ENCODE measurements around the gene PAPSS2. TPM values are rescaled to one million over a fixed set of nuclear protein-coding genes. Genes with fewer than 3 reads are reported as not detected.

Gene PAPSS2
- total and polyA plus RNA-seq, 2 donors (not counting 1 experiment from before 2014, with no cell fraction given) = 102 to 286 TPM

- DNase-seq (ENCODE audit: low read depth in 2 of 2) = no peak
- no peak overlapping the region for H3K9ac ChIP-seq (ENCODE audit: insufficient read depth, low read length)
- no peaks in the 10 kb centered on the region for H3K27me3 ChIP-seq (ENCODE audit: control insufficient read depth, insufficient read depth, low read length)
- H2AFZ ChIP-seq (ENCODE audit: low read length) = no peak overlapping the region
- no peak overlapping the region for H3K27ac ChIP-seq (ENCODE audit: insufficient read depth, low read length)
- no peak overlapping the region for H3K4me3 ChIP-seq (replicated peaks in 1 of 4; ENCODE audit: control extremely low read depth in 1 of 4, insufficient read depth in 1 of 4, low read depth in 3 of 4, low read length in 4 of 4)
- no peaks in the 10 kb centered on the region for H3K4me1 ChIP-seq (ENCODE audit: control insufficient read depth, extremely low read depth, insufficient read depth, low read length)
- peaks cover 4% of the 10 kb centered on the region for H3K36me3 ChIP-seq (ENCODE audit: control insufficient read depth, insufficient read depth, low read length)
- TF ChIP-seq EZH2 (IDR thresholded peaks at IDR 0.05; ENCODE audit: low read length, missing control alignments) (no peak), CTCF (conservative IDR thresholded peaks at IDR 0.05 in 1 of 2, IDR thresholded peaks at IDR 0.05 in 1 of 2; ENCODE audit: low read depth in 1 of 2, low read length in 2 of 2) (no peak)
- no peaks in the 10 kb centered on the region for H3K9me3 ChIP-seq (ENCODE audit: control insufficient read depth, insufficient read depth, low read depth, low read length)
- H4K20me1 ChIP-seq (ENCODE audit: control insufficient read depth, extremely low read depth, insufficient read depth, low read length) = no peaks in the 10 kb centered on the region
- no peaks in the 10 kb centered on the region for H3K79me2 ChIP-seq (ENCODE audit: control insufficient read depth, insufficient read depth, low read length)
- H3K4me2 ChIP-seq (ENCODE audit: extremely low read depth, insufficient read depth, low read length) = no peak overlapping the region
Observed at GRCh38 chr10:87716348-87716670, 56.6 kb downstream of the PAPSS2 start.

GRCh38 chr10:87720665-87721064 lies 61.0 kb downstream of the PAPSS2 start:
- H3K4me3 ChIP-seq (replicated peaks in 1 of 4; ENCODE audit: control extremely low read depth in 1 of 4, insufficient read depth in 1 of 4, low read depth in 3 of 4, low read length in 4 of 4) = no peak overlapping the region
- no peaks in the 10 kb centered on the region for H3K4me1 ChIP-seq (ENCODE audit: control insufficient read depth, extremely low read depth, insufficient read depth, low read length)
- no peak overlapping the region for H3K9ac ChIP-seq (ENCODE audit: insufficient read depth, low read length)
- no peak overlapping the region for H3K27ac ChIP-seq (ENCODE audit: insufficient read depth, low read length)
- no peak overlapping the region for H3K4me2 ChIP-seq (ENCODE audit: extremely low read depth, insufficient read depth, low read length)
- H3K27me3 ChIP-seq (ENCODE audit: control insufficient read depth, insufficient read depth, low read length) = no peaks in the 10 kb centered on the region
- H3K9me3 ChIP-seq (ENCODE audit: control insufficient read depth, insufficient read depth, low read depth, low read length) = no peaks in the 10 kb centered on the region
- no peaks in the 10 kb centered on the region for H3K79me2 ChIP-seq (ENCODE audit: control insufficient read depth, insufficient read depth, low read length)
- H3K36me3 ChIP-seq (ENCODE audit: control insufficient read depth, insufficient read depth, low read length) = peaks cover 4% of the 10 kb centered on the region
- DNase-seq (ENCODE audit: low read depth in 2 of 2) = no peak
- H4K20me1 ChIP-seq (ENCODE audit: control insufficient read depth, extremely low read depth, insufficient read depth, low read length) = no peaks in the 10 kb centered on the region
- H2AFZ ChIP-seq (ENCODE audit: low read length) = no peak overlapping the region
- no peak for TF ChIP-seq CTCF (conservative IDR thresholded peaks at IDR 0.05 in 1 of 2, IDR thresholded peaks at IDR 0.05 in 1 of 2; ENCODE audit: low read depth in 1 of 2, low read length in 2 of 2)
- no peak for TF ChIP-seq EZH2 (IDR thresholded peaks at IDR 0.05; ENCODE audit: low read length, missing control alignments)

- H3K4me3 ChIP-seq (replicated peaks in 1 of 4; ENCODE audit: control extremely low read depth in 1 of 4, insufficient read depth in 1 of 4, low read depth in 3 of 4, low read length in 4 of 4) = no peak overlapping the region
- no peaks in the 10 kb centered on the region for H3K4me1 ChIP-seq (ENCODE audit: control insufficient read depth, extremely low read depth, insufficient read depth, low read length)
- H3K9me3 ChIP-seq (ENCODE audit: control insufficient read depth, insufficient read depth, low read depth, low read length) = no peaks in the 10 kb centered on the region
- TF ChIP-seq CTCF (conservative IDR thresholded peaks at IDR 0.05 in 1 of 2, IDR thresholded peaks at IDR 0.05 in 1 of 2; ENCODE audit: low read depth in 1 of 2, low read length in 2 of 2) (no peak), EZH2 (IDR thresholded peaks at IDR 0.05; ENCODE audit: low read length, missing control alignments) (no peak)
- no peak overlapping the region for H3K9ac ChIP-seq (ENCODE audit: insufficient read depth, low read length)
- no peak overlapping the region for H2AFZ ChIP-seq (ENCODE audit: low read length)
- H3K4me2 ChIP-seq (ENCODE audit: extremely low read depth, insufficient read depth, low read length) = no peak overlapping the region
- H3K79me2 ChIP-seq (ENCODE audit: control insufficient read depth, insufficient read depth, low read length) = no peaks in the 10 kb centered on the region
- peaks cover 3% of the 10 kb centered on the region for H3K36me3 ChIP-seq (ENCODE audit: control insufficient read depth, insufficient read depth, low read length)
- H3K27ac ChIP-seq (ENCODE audit: insufficient read depth, low read length) = no peak overlapping the region
- no peaks in the 10 kb centered on the region for H4K20me1 ChIP-seq (ENCODE audit: control insufficient read depth, extremely low read depth, insufficient read depth, low read length)
- peak in 1 of 2 donors; percentile 16 for DNase-seq (ENCODE audit: low read depth in 2 of 2)
- H3K27me3 ChIP-seq (ENCODE audit: control insufficient read depth, insufficient read depth, low read length) = no peaks in the 10 kb centered on the region
Observed at GRCh38 chr10:87721781-87722180, 62.1 kb downstream of the PAPSS2 start.
